ENCODE results near the gene CDH16. TPM values are rescaled to one million over a fixed set of nuclear protein-coding genes. Genes with fewer than 3 reads are reported as not detected.
"Not testable (repeated sequence)": the region's sequence is repeated elsewhere in the genome, so short reads cannot be mapped to it uniquely, and the experiment has no call there.

Gene CDH16
- total RNA-seq, 1 experiment from 2014 or later, result not detected

DNA sequence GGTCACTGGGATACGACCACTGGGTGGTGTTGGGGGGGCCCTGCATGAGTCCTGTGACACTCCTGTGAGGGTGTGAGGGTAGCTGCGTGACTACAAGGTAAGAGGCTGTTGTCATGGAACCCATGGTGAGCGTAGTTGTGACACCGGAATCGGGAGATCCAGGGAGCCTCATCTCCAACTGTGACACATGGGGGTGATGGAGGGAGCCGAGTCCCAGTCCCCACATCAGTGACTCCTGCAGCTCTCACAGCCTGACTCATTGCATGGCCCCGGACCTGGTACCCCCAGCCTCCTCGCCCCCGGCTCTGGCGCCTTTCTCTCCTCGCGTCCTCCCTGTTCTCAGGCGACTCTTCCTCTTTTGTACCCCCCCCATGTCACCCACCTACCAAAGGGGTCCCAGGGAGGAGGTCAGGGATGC is 14.2 kb downstream of the CDH16 start:
- Histone ChIP-seq H3K36me3 (no peaks in the 10 kb centered on the region), H3K27me3 (no peaks in the 10 kb centered on the region), H3K4me1 (peaks cover 29% of the 10 kb centered on the region), H3K4me3 (no peak overlapping the region), H3K9me3 (replicated peaks) (no peaks in the 10 kb centered on the region), H3K27ac (no peak overlapping the region)
- DNase-seq, result no peak

GRCh38 chr16:66903544-66904427 is 14.9 kb downstream of the CDH16 start:
- no peak for DNase-seq
- H3K4me3 ChIP-seq, result no peak overlapping the region
- H3K9me3 ChIP-seq (replicated peaks), result no peaks in the 10 kb centered on the region
- H3K27ac ChIP-seq, result no peak overlapping the region
- peaks cover 29% of the 10 kb centered on the region for H3K4me1 ChIP-seq
- H3K36me3 ChIP-seq, result no peaks in the 10 kb centered on the region
- no peaks in the 10 kb centered on the region for H3K27me3 ChIP-seq

DNA sequence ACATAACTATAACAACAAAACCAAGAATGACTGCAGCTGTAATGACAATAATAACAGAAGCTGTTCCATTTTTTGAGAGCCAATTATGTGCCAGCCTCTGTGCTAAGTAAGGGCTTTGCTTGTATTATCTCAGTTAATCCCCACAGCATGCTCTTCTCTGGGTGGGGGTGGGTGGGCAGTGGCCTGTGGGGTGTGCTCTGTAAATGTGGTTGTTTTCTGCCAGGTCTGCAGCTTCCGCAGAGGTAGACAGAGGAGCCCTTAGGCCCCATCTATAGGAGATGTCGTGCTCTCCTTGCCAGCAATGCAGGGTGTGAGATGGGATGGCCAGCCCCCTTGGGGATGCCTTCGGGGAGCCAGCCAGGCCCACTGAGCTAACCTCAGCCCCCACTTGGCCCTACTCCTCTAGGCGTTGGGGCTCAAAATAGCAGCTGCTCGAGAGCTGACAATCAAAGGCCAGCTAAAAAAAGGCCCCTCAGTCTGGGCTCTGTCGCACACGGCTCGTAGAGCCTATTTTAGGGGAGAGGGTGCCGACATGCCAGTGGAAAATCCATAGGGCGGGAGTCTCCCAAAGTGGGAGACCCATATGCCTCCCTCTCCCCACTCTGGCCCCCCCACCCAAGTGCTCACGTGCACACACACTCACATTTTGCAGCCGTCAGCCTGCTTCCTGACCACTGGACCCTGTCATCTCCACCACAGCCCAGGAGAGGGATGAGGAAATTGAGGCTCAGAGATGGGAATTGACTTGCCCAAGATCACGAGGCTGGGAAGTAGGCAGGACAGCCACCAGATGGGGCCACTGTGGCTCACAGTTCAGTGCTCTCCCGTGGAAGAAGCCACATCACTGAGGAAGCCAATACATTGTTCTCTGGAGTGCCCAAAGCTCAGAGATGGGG is 15.8 kb downstream of the CDH16 start:
- Histone ChIP-seq H3K27ac (no peak overlapping the region), H3K9me3 (replicated peaks) (no peaks in the 10 kb centered on the region)
- DNase-seq, result peak; percentile 50 to 56

DNA sequence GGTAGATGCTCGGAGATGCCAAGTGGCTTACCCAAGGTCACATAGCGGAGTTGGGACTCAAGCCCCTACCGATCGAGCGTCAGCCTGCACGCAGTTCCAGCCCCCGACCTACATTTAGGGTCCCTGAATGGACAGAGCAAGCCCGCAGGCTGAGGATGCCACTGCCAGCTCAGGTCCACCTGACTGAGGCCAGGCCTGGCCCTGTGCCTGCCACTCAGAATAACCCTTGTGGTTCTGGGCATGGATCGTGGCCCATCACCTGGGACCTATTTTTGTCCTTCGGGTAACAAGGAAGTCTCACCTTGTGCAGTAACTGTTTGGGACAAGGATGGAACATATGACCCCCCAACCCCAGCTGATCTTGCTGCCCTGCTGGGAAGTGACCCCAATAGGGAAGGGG is 17.1 kb downstream of the CDH16 start:
- no peaks in the 10 kb centered on the region for H3K27me3 ChIP-seq
- H3K4me1 ChIP-seq, result peaks cover 29% of the 10 kb centered on the region
- no peak for DNase-seq
- no peaks in the 10 kb centered on the region for H3K9me3 ChIP-seq (replicated peaks)
- H3K4me3 ChIP-seq, result no peak overlapping the region
- no peaks in the 10 kb centered on the region for H3K36me3 ChIP-seq
- no peak overlapping the region for H3K27ac ChIP-seq

More for the DNA sequence above, 15.8 kb downstream of the CDH16 start:
- no peaks in the 10 kb centered on the region for H3K27me3 ChIP-seq
- H3K4me1 ChIP-seq, result peaks cover 29% of the 10 kb centered on the region
- no peaks in the 10 kb centered on the region for H3K36me3 ChIP-seq
- H3K4me3 ChIP-seq, result no peak overlapping the region

GRCh38 chr16:66900721-66901441 is 17.8 kb downstream of the CDH16 start:
- H3K4me3 ChIP-seq, result no peak overlapping the region
- no peaks in the 10 kb centered on the region for H3K9me3 ChIP-seq (replicated peaks)
- no peaks in the 10 kb centered on the region for H3K36me3 ChIP-seq
- no peak for DNase-seq
- no peak overlapping the region for H3K27ac ChIP-seq
- H3K27me3 ChIP-seq, result peaks cover 1% of the 10 kb centered on the region; the same call in 1 of the 2 replicates
- H3K4me1 ChIP-seq, result peaks cover 29% of the 10 kb centered on the region

- DNase-seq, result peak; percentile 86 to 88
- Histone ChIP-seq H3K4me3 (no peak overlapping the region), H3K4me1 (peaks cover 23% of the 10 kb centered on the region), H3K36me3 (no peaks in the 10 kb centered on the region), H3K27ac (no peak overlapping the region), H3K9me3 (replicated peaks) (no peaks in the 10 kb centered on the region), H3K27me3 (peaks cover 4% of the 10 kb centered on the region; the same call in 1 of the 2 replicates)
Observed at GRCh38 chr16:66899945-66900710, 18.6 kb downstream of the CDH16 start.

DNA sequence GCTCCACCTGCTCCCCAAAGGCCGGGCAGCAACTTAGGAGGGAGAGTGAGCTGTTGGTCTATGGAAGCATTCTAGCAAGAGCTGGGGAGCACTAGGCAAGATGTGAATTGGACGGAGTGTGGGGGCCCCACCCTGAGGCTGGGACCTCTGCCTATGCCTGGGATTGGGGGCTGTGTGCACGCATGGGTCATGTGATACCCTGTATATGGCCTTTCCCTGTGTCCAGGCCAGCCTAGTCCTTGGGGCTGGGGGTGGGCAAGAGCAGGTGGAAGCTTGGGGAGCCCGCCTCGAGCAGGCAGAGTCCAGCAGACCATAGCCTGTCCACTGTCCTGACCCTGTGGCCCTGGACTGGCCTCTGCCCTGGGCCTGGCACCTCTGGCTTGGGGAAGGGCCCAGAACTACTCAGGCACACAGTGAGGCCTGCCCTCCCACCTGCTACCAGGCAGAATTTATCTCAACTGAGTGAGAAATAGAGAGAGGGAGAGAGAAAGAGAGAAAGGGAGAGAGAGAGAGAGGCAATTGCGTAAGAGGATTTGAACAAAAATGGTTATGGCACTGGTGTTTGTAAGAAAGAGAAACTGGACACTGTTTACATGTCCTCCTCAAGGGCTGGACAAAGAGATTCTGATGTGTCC is 19.3 kb downstream of the CDH16 start:
- H3K36me3 ChIP-seq, result no peaks in the 10 kb centered on the region
- H3K27me3 ChIP-seq, result peaks cover 4% of the 10 kb centered on the region; the same call in 1 of the 2 replicates
- peaks cover 18% of the 10 kb centered on the region for H3K4me1 ChIP-seq
- H3K27ac ChIP-seq, result no peak overlapping the region
- DNase-seq, result no peak
- no peaks in the 10 kb centered on the region for H3K9me3 ChIP-seq (replicated peaks)
- H3K4me3 ChIP-seq, result no peak overlapping the region

DNA sequence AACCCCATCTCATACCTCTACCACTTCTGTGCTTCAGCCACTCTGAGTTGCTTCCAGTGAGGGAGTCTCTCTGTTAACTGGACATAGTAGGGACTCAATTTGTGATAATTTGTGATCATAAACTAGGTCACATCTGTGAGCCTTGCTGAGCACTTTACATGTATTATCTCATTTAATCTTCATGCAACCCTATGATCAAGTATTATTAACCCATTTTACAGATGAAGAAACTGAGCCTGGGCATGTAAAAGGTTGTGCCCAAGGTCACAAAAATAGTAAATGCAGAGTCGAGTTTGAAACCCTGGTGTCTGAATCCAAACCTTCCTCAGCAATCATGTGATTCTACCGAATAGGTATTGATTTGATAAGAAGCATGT is 19.8 kb downstream of the CDH16 start:
- Histone ChIP-seq H3K4me1 (peaks cover 18% of the 10 kb centered on the region), H3K27me3 (peaks cover 4% of the 10 kb centered on the region; the same call in 1 of the 2 replicates), H3K4me3 (no peak overlapping the region), H3K36me3 (no peaks in the 10 kb centered on the region), H3K27ac (no peak overlapping the region), H3K9me3 (replicated peaks) (no peaks in the 10 kb centered on the region)
- no peak for DNase-seq

GRCh38 chr16:66898207-66898606 is 20.5 kb downstream of the CDH16 start:
- Histone ChIP-seq H3K36me3 (no peaks in the 10 kb centered on the region), H3K4me3 (no peak overlapping the region), H3K27me3 (peaks cover 4% of the 10 kb centered on the region; the same call in 1 of the 2 replicates), H3K4me1 (peaks cover 18% of the 10 kb centered on the region), H3K9me3 (replicated peaks) (no peaks in the 10 kb centered on the region), H3K27ac (no peak overlapping the region)
- DNase-seq, result no peak

GRCh38 chr16:66896682-66897081 is 22.0 kb downstream of the CDH16 start:
- not testable (repeated sequence) for H3K4me3 ChIP-seq; H3K9me3 ChIP-seq (replicated peaks); H3K36me3 ChIP-seq; DNase-seq; H3K27ac ChIP-seq; H3K27me3 ChIP-seq
- H3K4me1 ChIP-seq, result peaks cover 15% of the 10 kb centered on the region

- peaks cover 15% of the 10 kb centered on the region for H3K4me1 ChIP-seq
- DNase-seq, result no peak
- no peak overlapping the region for H3K4me3 ChIP-seq
Observed at GRCh38 chr16:66895999-66896398, 22.7 kb downstream of the CDH16 start.

DNA sequence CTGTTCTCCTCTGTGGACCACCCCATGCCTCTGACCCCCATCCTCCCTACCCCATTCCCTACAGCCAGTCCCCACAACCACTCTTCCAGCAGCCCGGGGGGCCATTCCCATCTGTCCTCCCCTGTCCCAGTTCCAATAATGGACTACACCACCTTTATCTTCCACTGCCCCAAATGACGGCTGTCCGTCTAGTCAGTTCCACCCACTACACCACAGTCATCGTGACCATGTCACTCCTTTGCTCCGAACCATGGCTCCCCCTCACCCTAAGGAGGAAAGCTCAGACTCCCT is 23.1 kb downstream of the CDH16 start:
- peaks cover 12% of the 10 kb centered on the region for H3K4me1 ChIP-seq
- H3K27me3 ChIP-seq, result peaks cover 4% of the 10 kb centered on the region; the same call in 1 of the 2 replicates
- H3K4me3 ChIP-seq, result no peak overlapping the region
- H3K36me3 ChIP-seq, result no peaks in the 10 kb centered on the region
- no peaks in the 10 kb centered on the region for H3K9me3 ChIP-seq (replicated peaks)
- no peak for DNase-seq
- H3K27ac ChIP-seq, result no peak overlapping the region

More at GRCh38 chr16:66895999-66896398, 22.7 kb downstream of the CDH16 start:
- no peaks in the 10 kb centered on the region for H3K9me3 ChIP-seq (replicated peaks)
- H3K27me3 ChIP-seq, result peaks cover 4% of the 10 kb centered on the region; the same call in 1 of the 2 replicates
- H3K27ac ChIP-seq, result no peak overlapping the region
- H3K36me3 ChIP-seq, result no peaks in the 10 kb centered on the region

- H3K9me3 ChIP-seq (replicated peaks), result no peaks in the 10 kb centered on the region
- no peak overlapping the region for H3K4me3 ChIP-seq
- H3K36me3 ChIP-seq, result no peaks in the 10 kb centered on the region
- no peak overlapping the region for H3K27ac ChIP-seq
- H3K4me1 ChIP-seq, result peaks cover 8% of the 10 kb centered on the region
- peaks cover 4% of the 10 kb centered on the region; the same call in 1 of the 2 replicates for H3K27me3 ChIP-seq
- peak; percentile 73 to 89 for DNase-seq
Observed at GRCh38 chr16:66894948-66895688, 23.6 kb downstream of the CDH16 start.

Measured in SJCRH30 (cell line).